Stimulated activated CD4-positive, alpha-beta T cell treated with anti-CD3 and anti-CD28 coated beads, TNF-alpha, amount 100 ng/mL, for 4 hours (primary cell): ENCODE data around the gene SCAP.
A peak's percentile ranks its signal among the peaks of the same experiment; 100 is the strongest.
"Not testable (repeated sequence)": the region's sequence is repeated elsewhere in the genome, so short reads cannot be mapped to it uniquely, and the experiment has no call there.

Source experiments
- DNase-seq, 3 experiments: peaks; one replicate each; pipeline ENCODE4 v3.0.0-alpha.2; 2020; ENCODE audit warnings: low read depth in 3 of 3

SCAP gene

GRCh38 chr3:47475570-47476329 lies at the start of gene SCAP:
Gene SCAP (minus strand): TSS chr3:47475941. CDS start chr3:47442993, 32,948 bp downstream.
- DNase-seq: peak; percentile 93 to 95 (median 94)

- DNase-seq: no peak
These were observed 47.8 kb upstream of the SCAP start for GRCh38 chr3:47523310-47524073.

- DNase-seq: peak; percentile 42 to 47 (median 42)
These were observed 46.6 kb upstream of the SCAP start for GRCh38 chr3:47522082-47522987.

DNA sequence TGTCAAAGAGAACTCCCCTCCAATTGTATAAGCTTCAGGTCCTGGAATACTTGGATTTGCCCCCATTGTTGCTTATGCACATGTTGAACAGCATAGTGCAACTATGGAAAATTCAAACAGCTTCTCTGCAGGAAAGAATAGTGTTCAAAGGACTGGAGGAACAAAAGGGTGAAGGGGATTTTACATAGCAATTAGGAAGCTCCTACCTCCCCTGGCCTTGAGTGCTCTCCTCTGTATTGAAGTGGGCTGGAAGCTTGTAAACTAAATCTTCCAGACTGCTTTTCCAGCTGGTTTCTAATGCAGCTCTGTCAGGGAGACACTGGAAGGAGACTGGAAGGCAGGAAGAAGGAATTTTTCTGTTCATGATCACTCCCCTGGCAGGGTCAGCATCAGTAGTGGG lies 45.0 kb upstream of the SCAP start:
- no peak for DNase-seq

- DNase-seq: no peak
These were observed 42.2 kb upstream of the SCAP start for GRCh38 chr3:47517937-47518336.

- no peak for DNase-seq
These were observed 40.2 kb upstream of the SCAP start for GRCh38 chr3:47515864-47516319.

- DNase-seq: no peak
These were observed 39.4 kb upstream of the SCAP start for GRCh38 chr3:47515100-47515499.

GRCh38 chr3:47513125-47513929 lies 37.6 kb upstream of the SCAP start, which contains the start of gene ELP6:
Gene ELP6 (minus strand): TSS chr3:47513712. CDS start chr3:47513590, 122 bp downstream.
- peak; percentile 94 to 95 (median 94) for DNase-seq

GRCh38 chr3:47512416-47513124 lies 36.8 kb upstream of the SCAP start:
- DNase-seq: peak in 1 of 3 experiments; percentile 13

DNA sequence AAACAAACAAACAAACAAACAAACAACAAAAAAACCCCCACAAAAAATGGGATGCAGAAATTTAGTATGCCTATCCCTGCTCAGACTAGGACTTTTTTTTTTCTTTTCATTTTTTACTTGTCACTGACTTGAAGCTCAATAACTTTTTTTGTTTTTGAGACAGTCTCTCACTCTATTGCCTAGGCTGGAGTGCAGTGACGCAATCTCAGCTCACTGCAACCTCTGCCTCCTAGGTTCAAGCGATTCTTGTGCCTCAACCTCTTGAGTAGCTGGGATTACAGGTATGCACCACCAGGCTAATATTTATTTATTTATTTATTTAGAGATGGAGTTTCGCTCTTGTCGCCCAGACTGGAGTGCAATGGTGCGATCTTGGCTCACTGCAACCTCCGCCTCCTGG lies 29.5 kb upstream of the SCAP start:
- not testable (repeated sequence) for DNase-seq

DNA sequence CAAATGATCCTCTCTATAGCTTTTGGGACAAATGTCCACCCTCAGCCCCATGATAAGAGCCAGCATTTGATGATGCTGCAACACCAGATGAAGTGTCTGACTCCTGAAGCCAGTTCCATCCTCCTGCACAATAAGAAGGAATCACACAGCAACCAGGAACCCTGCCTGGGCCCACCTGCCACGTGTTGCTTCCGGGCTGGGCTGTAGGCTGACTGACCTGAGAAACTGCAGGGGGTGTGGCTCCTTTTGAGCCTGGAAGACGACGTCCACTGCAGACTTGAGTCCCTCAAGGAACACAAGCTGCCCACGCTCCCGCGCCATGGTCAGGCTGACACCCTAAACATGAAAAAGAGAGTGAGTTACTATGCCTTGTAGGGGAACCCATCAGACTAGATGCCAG lies 28.4 kb upstream of the SCAP start:
- DNase-seq: no peak

DNA sequence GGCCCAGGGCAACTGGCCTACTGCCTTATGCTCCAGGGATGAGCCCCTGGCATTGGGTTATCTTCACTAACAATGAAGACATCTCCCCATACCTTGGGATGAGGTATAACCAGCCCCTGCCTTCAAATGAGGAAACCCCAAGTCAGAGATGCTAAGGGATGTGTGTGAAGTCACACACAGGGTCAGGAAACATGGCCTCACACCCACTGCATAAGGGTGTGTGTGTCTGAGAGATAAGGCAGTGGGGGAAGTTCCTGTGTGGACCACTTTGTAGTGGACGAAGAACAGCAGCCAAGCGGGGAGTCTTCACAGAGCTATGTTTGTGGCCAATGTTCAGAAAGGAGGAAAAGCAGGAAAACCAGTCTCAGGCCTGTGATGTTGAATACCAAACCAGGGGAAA lies 27.3 kb upstream of the SCAP start:
- DNase-seq: no peak

GRCh38 chr3:47496892-47497291 lies 21.2 kb upstream of the SCAP start:
- no peak for DNase-seq

- no peak for DNase-seq
These were observed 20.1 kb upstream of the SCAP start for GRCh38 chr3:47495886-47496285.

DNA sequence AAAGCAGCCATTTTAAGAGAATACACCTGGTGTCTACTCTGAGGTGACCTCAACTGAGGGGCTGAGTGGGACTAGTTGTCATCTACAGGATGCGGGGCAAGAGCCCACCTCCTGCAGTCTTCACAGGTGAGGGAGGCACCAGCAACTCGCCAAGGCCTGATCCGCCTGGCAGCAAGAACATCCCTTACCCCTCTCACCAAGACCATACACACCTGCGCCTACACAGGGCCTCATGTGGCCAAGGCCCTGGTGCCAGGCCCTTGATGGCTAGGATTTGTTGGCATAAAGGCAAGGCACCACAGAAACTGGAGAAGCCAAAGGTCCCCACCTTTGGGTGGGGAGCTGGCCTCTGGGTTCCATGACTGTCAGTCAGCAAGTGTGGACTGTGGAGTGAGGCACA lies 19.4 kb upstream of the SCAP start:
- no peak for DNase-seq

- DNase-seq: no peak
These were observed 16.0 kb upstream of the SCAP start for GRCh38 chr3:47491777-47492176.

DNA sequence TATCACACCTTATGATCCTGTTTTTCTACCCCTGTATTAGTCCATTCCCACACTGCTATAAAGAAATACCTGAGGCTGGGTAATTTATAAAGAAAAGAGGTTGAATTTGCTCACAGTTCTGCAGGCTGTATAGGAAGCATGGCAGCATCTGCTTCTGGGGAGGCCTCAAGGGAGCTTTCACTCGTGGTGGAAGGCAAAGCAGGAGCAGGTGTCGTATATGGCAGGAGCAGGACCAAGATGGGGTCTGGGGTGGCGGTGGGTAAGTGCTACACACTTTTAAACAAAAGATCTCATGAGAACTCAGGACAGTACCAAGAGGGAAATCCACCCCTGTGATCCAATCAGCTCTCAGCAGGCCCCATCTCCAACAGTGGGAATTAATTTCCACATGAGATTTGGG lies 15.4 kb upstream of the SCAP start:
- no peak for DNase-seq

- DNase-seq: no peak
These were observed 11.5 kb upstream of the SCAP start for GRCh38 chr3:47487265-47487664.

DNA sequence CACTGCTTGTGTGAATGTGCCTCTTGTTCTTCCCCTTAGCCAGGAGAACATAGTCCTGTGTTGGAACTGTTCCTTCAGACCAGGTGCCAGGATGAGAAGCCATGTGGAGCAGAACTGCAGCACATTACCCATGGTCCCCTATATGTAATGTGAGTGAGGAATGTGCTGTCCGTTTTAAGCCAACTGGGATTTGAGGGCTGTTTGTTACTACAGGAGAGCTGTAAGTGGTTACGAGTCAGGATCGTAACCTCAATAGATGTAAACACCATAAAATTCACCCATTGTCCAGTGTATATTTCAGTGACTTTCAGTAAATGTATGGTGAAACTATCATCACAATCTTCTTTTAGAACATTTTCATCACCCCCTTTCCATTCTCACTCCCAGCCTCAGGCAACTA lies 10.1 kb upstream of the SCAP start:
- DNase-seq: no peak

- DNase-seq: no peak
These were observed 6.6 kb upstream of the SCAP start for GRCh38 chr3:47482366-47482765.
